HK-2 (cell line): ENCODE data around the gene SHCBP1L.

Experiments used
- DNase-seq: peaks from one replicate; pipeline ENCODE4 v3.0.0-alpha.2; 2018; ENCODE audit not compliant: unreplicated experiment

SHCBP1L gene

DNA sequence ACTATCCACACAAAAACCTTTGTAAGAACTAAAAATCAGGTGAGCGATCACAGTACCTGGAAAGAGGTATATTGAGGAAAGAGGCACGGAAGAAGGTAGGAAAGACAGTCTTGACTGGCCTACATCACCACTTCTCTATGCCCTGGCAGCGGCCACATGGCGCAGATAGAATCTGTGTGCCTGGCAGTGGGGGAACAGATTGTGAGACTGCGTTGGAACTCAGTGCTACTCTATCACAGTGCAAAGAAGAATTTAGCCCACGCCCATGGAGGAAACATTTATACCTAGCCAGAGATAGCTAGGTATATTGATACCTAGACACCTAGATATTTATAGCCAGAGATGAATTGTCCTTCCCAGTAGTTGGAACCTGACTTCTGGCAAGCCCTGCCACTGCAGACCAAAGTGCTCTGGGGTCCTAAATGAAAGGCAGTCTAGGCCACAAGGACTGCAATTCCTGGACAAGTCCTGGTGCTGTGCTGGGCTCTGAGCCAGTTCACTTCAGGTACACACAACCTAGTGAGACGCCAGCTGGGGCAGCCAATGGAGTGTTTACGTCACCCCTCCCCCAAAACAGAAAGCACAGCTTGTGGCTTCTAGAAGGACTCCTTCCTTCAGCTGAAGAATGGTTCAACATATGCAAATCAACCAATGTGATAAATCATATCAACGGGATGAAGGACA lies 61.9 kb downstream of the SHCBP1L start:
- DNase-seq = no peak

DNA sequence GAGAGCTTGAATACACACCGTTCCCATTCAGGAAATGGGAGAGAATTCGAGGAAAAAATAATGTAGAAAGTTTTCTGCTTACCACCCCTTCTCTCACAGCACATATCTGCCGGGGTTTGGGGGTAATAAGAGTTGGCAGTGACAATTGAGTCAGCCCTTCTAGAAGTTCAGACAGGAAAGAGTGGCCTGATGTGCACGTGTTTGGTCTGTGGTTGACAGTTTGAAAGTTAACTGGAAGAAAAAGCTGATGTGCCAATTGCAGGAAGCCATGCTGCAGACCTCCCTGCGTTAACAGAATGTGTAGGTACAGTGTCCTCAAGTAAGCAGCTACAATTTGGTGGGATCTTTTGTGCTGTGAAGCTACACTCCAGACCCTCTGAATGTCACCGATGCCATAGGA lies 63.0 kb downstream of the SHCBP1L start:
- DNase-seq = peak; percentile 17

DNA sequence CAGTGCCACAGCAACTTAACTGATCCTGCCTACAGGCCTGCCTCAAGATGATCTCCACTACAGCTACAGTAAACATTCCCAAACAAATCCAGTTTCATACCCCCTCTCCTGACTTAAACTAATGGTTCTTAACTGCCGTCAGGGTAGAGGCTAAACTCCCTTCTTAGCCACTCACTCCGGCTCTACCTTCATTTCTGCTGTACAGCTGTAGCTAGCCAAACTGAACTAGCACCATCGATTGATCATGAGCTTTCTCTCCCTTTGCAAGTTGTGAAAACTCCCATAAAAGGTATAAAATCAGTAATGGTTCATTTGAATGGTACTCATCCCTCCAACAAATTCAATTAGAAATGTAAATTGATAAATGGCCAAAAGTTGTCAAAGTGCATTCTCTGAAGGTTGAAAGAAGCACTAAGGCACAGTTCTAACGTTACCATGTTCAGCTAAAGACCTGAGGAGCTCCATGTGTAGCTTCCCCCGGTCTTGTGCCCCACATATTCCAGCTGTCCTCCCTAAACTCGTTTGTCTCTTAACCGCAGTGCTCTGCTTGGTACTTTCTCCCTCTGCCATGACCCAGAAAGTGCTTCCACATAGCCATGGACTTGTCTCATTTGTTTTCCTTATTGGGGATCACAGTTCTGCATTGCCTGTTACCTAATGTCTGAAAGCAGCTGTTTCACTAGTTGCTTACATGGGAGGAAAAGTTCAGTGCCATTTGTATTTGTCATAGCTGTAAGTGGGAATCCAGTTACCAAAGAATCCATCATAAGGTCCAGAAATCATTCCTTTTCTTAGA lies 64.0 kb downstream of the SHCBP1L start:
- DNase-seq = no peak

DNA sequence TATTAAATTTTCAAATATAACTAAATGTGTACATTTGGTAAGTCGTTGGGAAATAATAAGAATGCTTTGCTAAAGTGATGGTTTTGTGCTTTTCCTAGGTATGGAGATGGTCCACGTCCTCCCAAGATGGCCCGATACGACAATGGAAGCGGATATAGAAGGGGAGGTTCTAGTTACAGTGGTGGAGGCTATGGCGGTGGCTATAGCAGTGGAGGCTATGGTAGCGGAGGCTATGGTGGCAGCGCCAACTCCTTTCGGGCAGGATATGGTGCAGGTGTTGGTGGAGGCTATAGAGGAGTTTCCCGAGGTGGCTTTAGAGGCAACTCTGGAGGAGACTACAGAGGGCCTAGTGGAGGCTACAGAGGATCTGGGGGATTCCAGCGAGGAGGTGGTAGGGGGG lies 66.0 kb downstream of the SHCBP1L start:
- no peak for DNase-seq

DNA sequence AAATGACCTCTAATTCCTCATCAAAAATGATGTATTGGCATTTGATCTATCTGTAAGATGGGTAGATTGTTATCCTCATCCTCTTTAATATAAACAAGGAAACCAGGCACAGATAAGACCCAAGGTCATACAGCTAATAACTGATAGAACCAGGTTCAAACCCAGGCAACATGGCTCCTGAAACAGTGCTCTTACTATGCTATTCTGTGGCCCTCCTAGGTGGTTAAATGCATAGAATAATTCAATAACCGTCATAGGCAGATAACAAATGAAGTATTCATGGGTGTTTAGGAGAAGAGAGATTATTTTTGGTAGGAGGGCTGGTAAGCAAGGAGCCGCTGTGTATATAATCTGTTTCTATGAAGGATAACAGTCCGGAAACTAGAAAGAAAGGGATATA lies 67.4 kb downstream of the SHCBP1L start:
- DNase-seq = no peak

DNA sequence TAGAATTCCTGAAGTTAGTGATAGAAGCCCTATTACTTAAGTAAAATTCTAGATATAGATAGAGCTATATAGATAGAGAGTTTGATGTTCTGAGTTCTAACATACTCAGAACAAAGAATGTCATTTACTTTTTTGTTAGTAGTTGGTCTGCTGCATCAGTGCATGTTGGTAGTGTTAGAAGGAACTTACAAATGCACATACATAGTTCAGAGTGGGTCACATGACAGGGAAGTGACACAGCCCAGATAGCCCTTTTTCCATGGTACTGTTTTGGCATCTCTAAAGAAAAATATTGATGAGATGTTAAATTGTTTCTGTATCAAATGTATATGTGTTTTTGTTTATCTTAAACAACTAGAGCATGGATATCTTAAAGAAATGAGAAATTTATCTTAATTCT lies 68.1 kb downstream of the SHCBP1L start:
- DNase-seq = no peak

DNA sequence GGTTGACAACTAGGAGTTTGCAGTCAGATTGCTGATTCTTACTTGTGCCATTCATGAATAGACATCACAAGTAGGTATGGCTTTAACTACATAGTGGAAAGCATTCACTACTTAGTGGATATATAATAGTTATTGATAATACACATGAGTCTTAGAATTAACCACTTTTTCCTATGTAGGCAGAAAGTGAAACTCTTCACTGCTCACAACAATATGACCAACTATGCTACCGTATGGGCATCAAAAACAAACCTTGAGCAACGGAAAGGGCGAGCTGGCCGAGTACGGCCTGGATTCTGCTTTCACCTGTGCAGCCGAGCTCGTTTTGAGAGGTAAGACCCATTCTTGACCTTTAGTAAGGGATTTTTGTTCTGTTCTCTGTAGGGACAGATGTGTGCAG lies 75.1 kb downstream of the SHCBP1L start:
- no peak for DNase-seq

DNA sequence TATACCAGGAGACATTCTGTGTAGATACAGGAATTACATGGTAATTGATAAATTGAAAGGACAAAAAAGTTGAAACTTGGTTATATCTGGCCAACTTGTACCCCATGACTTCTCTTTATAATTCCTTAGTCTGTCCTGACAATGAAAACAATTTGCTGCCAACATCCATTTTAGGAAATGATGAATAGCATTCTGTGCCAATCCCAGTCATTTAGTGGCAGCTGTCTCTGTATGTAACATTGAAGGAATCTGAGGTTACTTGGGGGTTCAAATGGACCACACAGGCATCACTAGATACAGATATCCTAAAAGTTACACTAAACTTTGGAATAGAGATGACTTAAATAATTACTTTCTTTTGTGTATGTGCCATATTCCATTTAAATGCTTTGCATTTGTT lies 75.6 kb downstream of the SHCBP1L start:
- no peak for DNase-seq

DNA sequence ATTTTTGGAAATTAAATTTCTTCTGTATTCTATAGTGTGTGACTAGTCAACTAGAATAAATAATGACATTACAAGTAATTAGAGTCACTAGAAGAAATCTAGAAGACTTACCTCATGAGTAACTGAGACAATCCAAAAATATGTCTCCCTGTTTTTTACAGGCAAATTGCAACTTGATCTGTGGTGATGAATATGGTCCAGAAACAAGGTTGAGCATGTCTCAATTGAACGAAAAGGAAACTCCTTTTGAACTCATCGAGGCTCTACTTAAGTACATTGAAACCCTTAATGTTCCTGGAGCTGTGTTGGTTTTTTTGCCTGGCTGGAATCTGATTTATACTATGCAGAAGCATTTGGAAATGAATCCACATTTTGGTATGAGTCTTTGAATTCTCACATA lies 77.1 kb downstream of the SHCBP1L start:
- no peak for DNase-seq

DNA sequence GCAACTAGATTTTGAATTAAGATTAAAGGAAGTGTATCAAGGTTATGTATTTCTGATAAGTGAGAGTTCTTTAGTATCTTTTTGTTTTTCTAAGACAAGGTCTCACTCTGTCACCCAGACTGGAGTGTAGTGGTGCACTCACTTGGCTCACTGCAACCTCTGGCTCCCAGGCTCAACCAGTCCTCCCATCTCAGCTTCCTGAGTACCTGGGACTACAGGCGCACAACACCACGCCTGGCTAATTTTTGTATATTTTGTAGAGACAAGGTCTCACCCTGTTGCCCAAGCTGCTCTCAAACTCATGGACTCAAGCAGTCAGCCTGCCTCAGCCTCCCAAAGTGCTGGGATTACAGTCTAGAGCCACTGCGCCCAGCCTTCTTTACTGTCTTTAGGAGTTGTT lies 80.1 kb downstream of the SHCBP1L start:
- no peak for DNase-seq

DNA sequence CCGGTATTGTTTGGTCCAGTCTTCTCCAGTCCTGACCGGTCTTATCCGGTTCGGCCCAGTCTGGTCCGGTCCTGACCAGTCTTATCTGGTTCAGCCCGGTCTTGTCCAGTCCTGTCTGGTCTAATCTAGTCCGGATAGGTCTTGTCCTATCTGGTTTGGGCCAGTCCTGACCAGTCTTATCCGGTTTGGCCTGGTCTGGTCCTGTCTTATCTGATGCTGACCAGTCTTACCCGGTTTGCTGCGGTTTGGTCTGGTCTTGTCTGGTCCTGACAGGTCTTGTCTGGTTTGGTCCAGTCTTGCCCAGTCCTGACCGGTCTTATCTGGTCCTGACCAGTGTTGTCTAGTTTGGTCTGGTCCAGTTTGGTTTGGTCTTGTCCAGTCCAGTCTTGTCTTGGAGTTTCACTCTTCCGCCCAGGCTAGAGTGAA lies 83.7 kb downstream of the SHCBP1L start:
- no peak for DNase-seq

DNA sequence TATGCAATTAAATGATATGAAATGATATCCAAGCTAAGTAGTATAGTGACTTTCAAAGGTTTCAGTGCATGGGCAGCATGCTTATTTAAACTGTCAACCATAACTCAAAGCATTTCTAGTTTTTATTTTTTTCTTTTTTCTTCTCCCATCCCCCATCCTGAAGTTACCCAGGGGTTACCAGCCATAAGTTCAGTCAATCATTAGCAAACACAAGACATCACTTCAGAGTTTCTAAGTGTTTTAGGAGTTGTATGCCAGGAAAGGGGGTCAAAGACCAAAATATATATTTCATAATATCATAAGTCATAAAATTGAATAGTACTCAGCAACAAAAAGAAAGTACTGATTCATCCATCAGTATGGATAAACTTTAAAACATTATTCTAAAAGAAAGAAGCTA lies 85.1 kb downstream of the SHCBP1L start:
- DNase-seq = no peak

DNA sequence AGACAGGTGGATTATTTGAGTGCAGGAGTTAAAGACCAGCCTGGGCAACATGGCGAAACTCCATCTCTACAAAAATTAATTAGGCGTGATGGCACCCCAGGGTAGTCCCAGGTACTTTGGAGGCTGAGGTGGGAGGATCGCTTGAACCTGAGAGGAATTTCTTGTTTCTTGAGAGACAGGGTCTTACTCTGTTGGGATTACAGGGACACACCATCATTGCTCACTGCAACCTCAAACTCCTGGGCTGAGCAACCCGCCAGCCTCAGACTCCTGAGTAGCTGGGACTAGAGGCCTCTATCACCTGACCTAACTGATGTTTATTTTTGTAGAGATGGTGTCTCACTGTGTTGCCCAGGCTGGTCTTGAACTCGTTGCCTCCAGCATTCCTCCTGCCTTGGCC lies 89.0 kb downstream of the SHCBP1L start:
- DNase-seq = no peak

DNA sequence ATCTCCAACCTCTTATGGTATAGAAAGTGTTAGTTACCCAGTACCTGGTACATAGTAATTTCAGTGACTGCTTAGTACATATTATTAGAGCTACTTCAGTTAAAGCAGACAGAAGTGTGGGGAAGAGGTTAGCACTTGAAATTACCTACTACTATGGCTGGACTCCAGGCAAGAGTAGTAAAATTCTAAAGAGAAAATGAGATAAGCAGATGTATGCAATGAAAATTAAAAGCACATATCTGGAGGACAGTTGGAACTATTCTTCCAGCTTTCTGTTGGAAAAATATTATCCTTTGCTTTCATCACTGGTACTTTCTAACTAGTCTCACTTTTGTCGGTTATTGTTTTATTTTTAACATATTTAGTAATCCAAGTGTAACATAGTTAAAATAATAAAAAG lies 90.1 kb downstream of the SHCBP1L start:
- no peak for DNase-seq

DNA sequence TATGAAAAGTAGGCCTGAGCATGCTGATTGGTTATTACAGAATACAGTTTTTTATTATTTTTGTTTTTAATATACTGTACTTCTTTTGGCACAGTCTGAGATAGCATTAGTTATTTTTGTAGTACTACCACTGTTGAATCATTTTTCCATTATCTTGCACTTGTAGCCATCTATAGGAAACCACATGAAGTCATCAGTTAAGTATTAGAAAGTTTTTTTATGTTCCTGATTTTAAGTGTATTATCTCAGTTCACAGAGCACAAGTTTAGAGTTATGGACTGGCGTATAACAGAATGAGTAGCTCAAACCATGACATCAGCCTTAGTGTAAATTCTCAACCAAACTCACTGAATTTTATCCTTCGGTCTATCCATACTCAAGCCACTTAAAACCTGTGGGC lies 91.0 kb downstream of the SHCBP1L start:
- DNase-seq = no peak

DNA sequence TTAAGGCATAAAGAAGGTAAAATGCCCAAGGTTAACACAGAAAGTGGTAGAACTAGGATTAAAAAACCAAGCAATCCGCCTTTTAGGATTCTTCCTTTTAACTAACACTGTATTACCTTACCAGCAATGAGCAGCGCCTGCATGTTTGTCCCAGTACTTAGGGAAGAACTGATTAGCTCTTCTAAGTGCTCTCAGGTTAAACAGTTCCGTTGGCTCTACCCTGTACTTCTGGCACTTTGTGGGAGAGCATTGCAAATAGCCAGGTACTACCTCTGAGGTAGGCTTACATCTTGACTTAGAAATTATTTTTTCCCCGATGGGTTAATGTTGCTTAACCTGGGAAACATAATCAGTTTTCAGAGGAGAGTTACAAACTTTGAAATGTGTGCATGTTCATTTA lies 92.3 kb downstream of the SHCBP1L start:
- DNase-seq = no peak

DNA sequence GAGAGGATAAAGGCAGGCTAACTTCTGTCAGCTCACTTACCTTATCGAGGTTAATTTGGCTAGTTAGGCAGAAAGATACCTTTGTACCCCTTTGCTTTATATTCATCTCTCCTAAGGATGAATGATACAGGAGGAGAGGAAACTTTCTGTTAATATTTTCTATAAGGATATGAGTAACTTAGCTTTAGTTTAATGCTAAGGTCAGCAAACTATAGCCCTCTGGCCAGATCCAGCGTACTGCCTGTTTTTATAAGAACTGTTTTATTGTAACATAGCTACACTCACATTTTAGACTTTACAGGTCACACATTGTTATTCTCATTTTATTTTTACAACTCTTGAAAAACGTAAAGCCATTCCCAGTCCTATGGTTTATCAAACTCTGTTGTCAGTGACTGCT lies 95.8 kb downstream of the SHCBP1L start:
- DNase-seq = no peak

DNA sequence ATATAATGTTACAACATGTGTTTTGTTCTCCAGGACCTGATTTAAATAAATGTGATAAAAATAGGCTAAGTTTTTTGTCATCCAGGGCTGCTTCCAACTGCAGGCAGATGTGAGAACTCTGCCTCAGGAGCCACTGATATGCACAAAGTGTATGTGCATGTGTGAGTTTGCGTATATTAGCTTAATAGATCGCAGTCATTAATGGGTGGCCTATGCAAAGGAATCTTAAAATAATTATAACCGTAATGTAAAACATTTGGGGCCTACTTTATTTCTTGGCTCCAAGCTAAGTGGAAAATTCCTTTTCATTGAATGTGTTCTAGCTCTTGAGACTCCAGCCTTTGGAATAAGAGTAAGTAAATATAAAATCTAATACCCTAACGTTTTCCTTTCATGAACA lies 97.1 kb downstream of the SHCBP1L start:
- no peak for DNase-seq

DNA sequence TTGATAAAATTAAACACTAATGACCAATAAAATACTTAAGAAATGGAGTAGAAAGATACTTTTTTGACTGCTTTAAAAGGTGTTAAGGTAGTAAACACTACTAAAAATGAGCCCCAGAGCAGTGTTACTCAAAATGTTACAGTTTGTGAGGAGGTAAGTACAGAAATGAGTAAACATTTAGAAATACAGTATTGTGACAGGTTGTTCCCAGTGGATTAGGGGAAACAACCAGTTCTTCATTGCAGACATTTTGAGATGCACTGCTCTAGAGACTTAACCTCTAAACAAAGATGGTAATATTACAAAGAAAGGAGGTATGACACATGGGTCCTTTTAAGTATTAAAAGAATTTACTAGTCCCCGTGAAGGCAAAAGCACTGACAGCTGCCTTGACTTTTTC lies 101.1 kb downstream of the SHCBP1L start:
- DNase-seq = no peak

DNA sequence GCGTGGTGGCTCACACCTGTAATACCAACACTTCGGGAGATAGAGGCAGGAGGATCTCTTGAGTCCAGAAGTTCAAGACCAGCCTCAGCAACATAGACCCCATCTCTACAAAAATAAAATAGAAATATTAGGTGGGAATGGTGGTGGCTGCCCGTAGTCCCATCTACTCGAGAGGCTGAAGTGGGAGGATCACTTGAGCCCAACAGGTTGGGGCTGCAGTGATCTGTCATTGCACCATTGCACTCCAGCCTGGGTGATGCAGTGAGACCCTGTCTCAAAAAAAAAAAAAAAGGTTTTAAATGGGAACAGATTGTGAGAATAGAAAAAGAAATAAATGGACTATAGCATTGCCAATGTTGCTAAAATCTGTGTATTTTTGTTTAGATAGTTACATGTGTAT lies 102.6 kb downstream of the SHCBP1L start:
- no peak for DNase-seq
